ENCODE data around the gene SLC38A10. TPM values are rescaled to one million over a fixed set of nuclear protein-coding genes. Genes with fewer than 3 reads are reported as not detected.

Gene SLC38A10
- total and polyA plus RNA-seq, 4 experiments from 2014 or later = 49.0 to 113 (median 90.7) TPM

GRCh38 chr17:81279278-81280275, 15.5 kb downstream of the SLC38A10 start:
- H3K4me1 ChIP-seq (ENCODE audit: insufficient read depth, low read length) = peaks cover 6% of the 10 kb centered on the region
- H3K9me3 Mint-ChIP-seq = no peaks in the 10 kb centered on the region
- H3K4me3 Mint-ChIP-seq = no peak overlapping the region
- H3K36me3 ChIP-seq (ENCODE audit: insufficient read depth, low read length) = peaks cover 40% of the 10 kb centered on the region
- peaks cover 2 to 11% (median 5%) of the 10 kb centered on the region in 4 donors for H3K4me1 Mint-ChIP-seq
- H3K27me3 Mint-ChIP-seq = no peaks in the 10 kb centered on the region
- no peak overlapping the region for H3K4me3 ChIP-seq (ENCODE audit: low read length in 2 of 2)
- intact Hi-C loops (cut with micrococcal nuclease) = no loop called here
- H3K36me3 Mint-ChIP-seq = peaks cover 19 to 38% of the 10 kb centered on the region in 2 donors
- no peak overlapping the region for H3K27ac Mint-ChIP-seq
- POLR2A ChIA-PET (ENCODE audit: partially characterized antibody) = interaction anchor here (2.2 kb wide), 1 partner anchor 16 kb away, joined by 7 read pairs; the partner anchor contains the start of gene SLC38A10
- no peaks in the 10 kb centered on the region for H3K9me3 ChIP-seq (ENCODE audit: control insufficient read depth in 1 of 2, low read length in 2 of 2)
- no peak overlapping the region for H3K27ac ChIP-seq (ENCODE audit: low read depth, low read length)
- CTCF ChIA-PET (ENCODE audit: partially characterized antibody) = interaction anchor here (1.0 kb wide), 1 partner anchor 13 kb away, joined by 3 read pairs; no protein-coding TSS in a partner anchor
- DNase-seq = no peak
- H3K27me3 ChIP-seq (ENCODE audit: insufficient read depth, low read length) = no peaks in the 10 kb centered on the region

- Mint-ChIP-seq H3K27ac (no peak overlapping the region), H3K9me3 (no peaks in the 10 kb centered on the region), H3K36me3 (peaks cover 16 to 37% of the 10 kb centered on the region in 2 donors), H3K4me1 (peaks cover 0 to 6% (median 3%) of the 10 kb centered on the region in 4 donors), H3K27me3 (no peaks in the 10 kb centered on the region), H3K4me3 (no peak overlapping the region)
- H3K27me3 ChIP-seq (ENCODE audit: insufficient read depth, low read length) = no peaks in the 10 kb centered on the region
- no peaks in the 10 kb centered on the region for H3K9me3 ChIP-seq (ENCODE audit: control insufficient read depth in 1 of 2, low read length in 2 of 2)
- intact Hi-C loops (cut with micrococcal nuclease) = no loop called here
- CTCF ChIA-PET (ENCODE audit: partially characterized antibody) = no interaction called here
- H3K36me3 ChIP-seq (ENCODE audit: insufficient read depth, low read length) = peaks cover 47% of the 10 kb centered on the region
- POLR2A ChIA-PET (ENCODE audit: partially characterized antibody) = interaction anchor here (2.2 kb wide), 1 partner anchor 16 kb away, joined by 7 read pairs; the partner anchor contains the start of gene SLC38A10
- no peak for DNase-seq
- no peak overlapping the region for H3K4me3 ChIP-seq (ENCODE audit: low read length in 2 of 2)
- no peaks in the 10 kb centered on the region for H3K4me1 ChIP-seq (ENCODE audit: insufficient read depth, low read length)
- no peak overlapping the region for H3K27ac ChIP-seq (ENCODE audit: low read depth, low read length)
These were observed 16.3 kb downstream of the SLC38A10 start for GRCh38 chr17:81278831-81279230.

- H3K4me3 Mint-ChIP-seq = no peak overlapping the region
- no peak for DNase-seq
- Histone ChIP-seq H3K4me1 (ENCODE audit: insufficient read depth, low read length) (no peaks in the 10 kb centered on the region), H3K27ac (ENCODE audit: low read depth, low read length) (no peak overlapping the region), H3K9me3 (ENCODE audit: control insufficient read depth in 1 of 2, low read length in 2 of 2) (no peaks in the 10 kb centered on the region), H3K4me3 (ENCODE audit: low read length in 2 of 2) (no peak overlapping the region), H3K27me3 (ENCODE audit: insufficient read depth, low read length) (no peaks in the 10 kb centered on the region), H3K36me3 (ENCODE audit: insufficient read depth, low read length) (peaks cover 55% of the 10 kb centered on the region)
- H3K27me3 Mint-ChIP-seq = no peaks in the 10 kb centered on the region
- peaks cover 21 to 45% of the 10 kb centered on the region in 2 donors for H3K36me3 Mint-ChIP-seq
- peak overlapping the region in 1 of 7 donors; percentile 56 for H3K27ac Mint-ChIP-seq
- ChIA-PET POLR2A (ENCODE audit: partially characterized antibody) (interaction anchor here (2.2 kb wide), 1 partner anchor 17 kb away, joined by 7 read pairs; the partner anchor contains the start of gene SLC38A10), CTCF (ENCODE audit: partially characterized antibody) (interaction anchor here (0.6 kb wide), 1 partner anchor 9 kb away, joined by 3 read pairs; no protein-coding TSS in a partner anchor)
- peaks cover 0 to 6% (median 3%) of the 10 kb centered on the region in 4 donors for H3K4me1 Mint-ChIP-seq
- intact Hi-C loops (cut with micrococcal nuclease) = no loop called here
- H3K9me3 Mint-ChIP-seq = no peaks in the 10 kb centered on the region
These were observed 17.0 kb downstream of the SLC38A10 start for GRCh38 chr17:81277946-81278693.

- Mint-ChIP-seq H3K4me3 (no peak overlapping the region), H3K27ac (peak overlapping the region in 1 of 7 donors; percentile 56), H3K9me3 (no peaks in the 10 kb centered on the region), H3K4me1 (peaks cover 2 to 13% (median 5%) of the 10 kb centered on the region in 4 donors), H3K36me3 (peaks cover 26 to 52% of the 10 kb centered on the region in 2 donors), H3K27me3 (no peaks in the 10 kb centered on the region)
- H3K4me1 ChIP-seq (ENCODE audit: insufficient read depth, low read length) = no peaks in the 10 kb centered on the region
- H3K27me3 ChIP-seq (ENCODE audit: insufficient read depth, low read length) = no peaks in the 10 kb centered on the region
- intact Hi-C loops (cut with micrococcal nuclease) = no loop called here
- CTCF ChIA-PET (ENCODE audit: partially characterized antibody) = interaction anchor here (0.6 kb wide), 1 partner anchor 10 kb away, joined by 3 read pairs; no protein-coding TSS in a partner anchor
- H3K27ac ChIP-seq (ENCODE audit: low read depth, low read length) = no peak overlapping the region
- no peaks in the 10 kb centered on the region for H3K9me3 ChIP-seq (ENCODE audit: control insufficient read depth in 1 of 2, low read length in 2 of 2)
- H3K36me3 ChIP-seq (ENCODE audit: insufficient read depth, low read length) = peaks cover 61% of the 10 kb centered on the region
- H3K4me3 ChIP-seq (ENCODE audit: low read length in 2 of 2) = no peak overlapping the region
- no peak for DNase-seq
- POLR2A ChIA-PET (ENCODE audit: partially characterized antibody) = no interaction called here
These were observed 17.7 kb downstream of the SLC38A10 start for GRCh38 chr17:81277421-81277820.

GRCh38 chr17:81276781-81277180, 18.3 kb downstream of the SLC38A10 start:
- Histone ChIP-seq H3K4me3 (ENCODE audit: low read length in 2 of 2) (no peak overlapping the region), H3K9me3 (ENCODE audit: control insufficient read depth in 1 of 2, low read length in 2 of 2) (no peaks in the 10 kb centered on the region), H3K36me3 (ENCODE audit: insufficient read depth, low read length) (peaks cover 66% of the 10 kb centered on the region), H3K4me1 (ENCODE audit: insufficient read depth, low read length) (no peaks in the 10 kb centered on the region), H3K27ac (ENCODE audit: low read depth, low read length) (no peak overlapping the region), H3K27me3 (ENCODE audit: insufficient read depth, low read length) (no peaks in the 10 kb centered on the region)
- peaks cover 26 to 54% of the 10 kb centered on the region in 2 donors for H3K36me3 Mint-ChIP-seq
- CTCF ChIA-PET (ENCODE audit: partially characterized antibody) = no interaction called here
- no peaks in the 10 kb centered on the region for H3K9me3 Mint-ChIP-seq
- H3K4me1 Mint-ChIP-seq = peaks cover 2 to 13% (median 5%) of the 10 kb centered on the region in 4 donors
- peak overlapping the region in 1 of 7 donors; percentile 36 for H3K27ac Mint-ChIP-seq
- intact Hi-C loops (cut with micrococcal nuclease) = no loop called here
- DNase-seq = no peak
- H3K27me3 Mint-ChIP-seq = no peaks in the 10 kb centered on the region
- no peak overlapping the region for H3K4me3 Mint-ChIP-seq
- POLR2A ChIA-PET (ENCODE audit: partially characterized antibody) = no interaction called here

GRCh38 chr17:81274471-81274855, 20.6 kb downstream of the SLC38A10 start:
- H3K36me3 Mint-ChIP-seq = peaks cover 21 to 58% of the 10 kb centered on the region in 2 donors
- H3K4me3 Mint-ChIP-seq = peak overlapping the region in 1 of 8 donors; percentile 41
- Histone ChIP-seq H3K9me3 (ENCODE audit: control insufficient read depth in 1 of 2, low read length in 2 of 2) (no peaks in the 10 kb centered on the region), H3K36me3 (ENCODE audit: insufficient read depth, low read length) (peaks cover 73% of the 10 kb centered on the region), H3K4me3 (ENCODE audit: low read length in 2 of 2) (no peak overlapping the region), H3K27me3 (ENCODE audit: insufficient read depth, low read length) (no peaks in the 10 kb centered on the region), H3K27ac (ENCODE audit: low read depth, low read length) (no peak overlapping the region), H3K4me1 (ENCODE audit: insufficient read depth, low read length) (no peaks in the 10 kb centered on the region)
- no peak overlapping the region for H3K27ac Mint-ChIP-seq
- intact Hi-C loops (cut with micrococcal nuclease) = no loop called here
- POLR2A ChIA-PET (ENCODE audit: partially characterized antibody) = no interaction called here
- no peak for DNase-seq
- CTCF ChIA-PET (ENCODE audit: partially characterized antibody) = no interaction called here
- H3K27me3 Mint-ChIP-seq = no peaks in the 10 kb centered on the region
- peaks cover 0 to 13% (median 4%) of the 10 kb centered on the region in 4 donors for H3K4me1 Mint-ChIP-seq
- H3K9me3 Mint-ChIP-seq = no peaks in the 10 kb centered on the region
